Peyer's patch (tissue), 4 donors: ENCODE data around the gene OR4K5. TPM values are rescaled to one million over a fixed set of nuclear protein-coding genes. Genes with fewer than 3 reads are reported as not detected.

Source experiments
- DNase-seq, 3 donors: peaks; one replicate each; pipeline ENCODE4 v3.0.0-alpha.2; 2017 to 2019
- H3K27ac ChIP-seq, 4 donors: fragments of 200-600 bp; sonication (generic); one replicate each; pipeline ENCODE4 v1.5.1; 2016 to 2019
- H3K27me3 ChIP-seq, 2 donors: fragments of 200-600 bp; sonication (generic); one replicate each; pipeline ENCODE4 v1.5.1; 2019
- H3K36me3 ChIP-seq, 3 donors: fragments of 200-600 bp; sonication (generic); one replicate each; pipeline ENCODE4 v1.5.1; 2016 to 2019
- H3K4me1 ChIP-seq, 4 donors: fragments of 200-600 bp; sonication (generic); one replicate each; pipeline ENCODE4 v1.5.1; 2016 to 2019
- H3K4me3 ChIP-seq, 4 donors: fragments of 200-600 bp; sonication (generic); 1 replicate in 3 of 4; 2 replicates in 1 of 4; pipeline ENCODE4 v1.5.1; 2016 to 2019; ENCODE audit warnings: mild to moderate bottlenecking in 1 of 4
- H3K9me3 ChIP-seq, 4 donors: fragments of 200-600 bp; sonication (generic); one replicate each; pipeline ENCODE4 v1.5.1; 2016 to 2019; ENCODE audit warnings: mild to moderate bottlenecking in 1 of 4
- POLR2A ChIP-seq, 2 donors: fragments of 450-650 bp; IDR thresholded peaks; one replicate each; pipeline ENCODE4 v1.5.1; 2017; ENCODE audit warnings: antibody characterized with exemption in 2 of 2, mild to moderate bottlenecking in 2 of 2, moderate library complexity in 2 of 2
- total RNA-seq, 4 donors: library from RNA; depleted of rRNA; stranded (reverse); fragments of >200 nt; gene quantifications; one replicate each; pipeline ENCODE4 v1.1.0, GENCODE V29; 2016
- TF ChIP-seq, protein P1 (sequence below), 6 experiments: fragments of 450-650 bp in 4 of 6; fragments of 200-600 bp in 2 of 6; sonication (generic) in 1 of 6; IDR thresholded peaks; one replicate each; pipeline ENCODE4 v1.5.1; 2017 to 2019; ENCODE audit warnings: antibody characterized with exemption in 6 of 6, mild to moderate bottlenecking in 3 of 6, moderate library complexity in 1 of 6

OR4K5 gene, protein sequence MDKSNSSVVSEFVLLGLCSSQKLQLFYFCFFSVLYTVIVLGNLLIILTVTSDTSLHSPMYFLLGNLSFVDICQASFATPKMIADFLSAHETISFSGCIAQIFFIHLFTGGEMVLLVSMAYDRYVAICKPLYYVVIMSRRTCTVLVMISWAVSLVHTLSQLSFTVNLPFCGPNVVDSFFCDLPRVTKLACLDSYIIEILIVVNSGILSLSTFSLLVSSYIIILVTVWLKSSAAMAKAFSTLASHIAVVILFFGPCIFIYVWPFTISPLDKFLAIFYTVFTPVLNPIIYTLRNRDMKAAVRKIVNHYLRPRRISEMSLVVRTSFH
- not detected for total RNA-seq

DNA sequence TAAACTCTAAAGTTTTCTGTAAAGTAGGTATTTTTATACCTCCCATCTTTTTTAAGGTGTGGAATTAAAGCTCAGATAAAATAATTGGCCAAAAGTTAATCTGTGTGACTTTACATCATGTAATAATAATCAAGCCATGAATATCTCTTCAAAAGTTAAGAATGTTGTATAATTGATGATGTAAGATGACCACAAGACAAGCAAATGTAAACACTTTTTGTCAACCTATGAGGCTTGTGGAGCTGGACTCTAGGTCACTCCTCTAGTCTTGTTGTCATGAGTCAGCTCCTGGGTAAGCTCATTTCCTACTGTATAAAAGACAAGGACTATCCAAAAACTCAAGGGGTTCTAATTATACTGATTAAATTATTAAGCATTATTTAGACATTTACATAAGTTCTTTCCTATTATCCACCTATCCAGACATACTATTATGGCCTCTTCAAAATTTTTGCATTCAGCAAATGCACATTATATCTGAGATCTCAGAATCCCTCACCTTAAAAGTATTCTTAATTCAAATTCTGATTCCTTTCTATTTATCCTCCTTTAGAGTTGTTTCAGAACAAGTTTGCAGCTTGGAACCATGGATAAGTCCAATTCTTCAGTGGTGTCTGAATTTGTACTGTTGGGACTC is at the start of gene OR4K5:
TSS of gene OR4K5 (plus strand) at position 587 of the 637 bp plus-strand sequence. CDS start at position 587, 0 bp downstream.
- Histone ChIP-seq H3K27ac (no peak within 1 kb of the TSS), H3K4me3 (no peak within 1 kb of the TSS), H3K36me3 (no peaks in the 10 kb centered on the region), H3K4me1 (no peaks in the 10 kb centered on the region), H3K27me3 (no peaks in the 10 kb centered on the region), H3K9me3 (no peaks in the 10 kb centered on the region)
- DNase-seq = no peak
- TF ChIP-seq, protein P1, sequence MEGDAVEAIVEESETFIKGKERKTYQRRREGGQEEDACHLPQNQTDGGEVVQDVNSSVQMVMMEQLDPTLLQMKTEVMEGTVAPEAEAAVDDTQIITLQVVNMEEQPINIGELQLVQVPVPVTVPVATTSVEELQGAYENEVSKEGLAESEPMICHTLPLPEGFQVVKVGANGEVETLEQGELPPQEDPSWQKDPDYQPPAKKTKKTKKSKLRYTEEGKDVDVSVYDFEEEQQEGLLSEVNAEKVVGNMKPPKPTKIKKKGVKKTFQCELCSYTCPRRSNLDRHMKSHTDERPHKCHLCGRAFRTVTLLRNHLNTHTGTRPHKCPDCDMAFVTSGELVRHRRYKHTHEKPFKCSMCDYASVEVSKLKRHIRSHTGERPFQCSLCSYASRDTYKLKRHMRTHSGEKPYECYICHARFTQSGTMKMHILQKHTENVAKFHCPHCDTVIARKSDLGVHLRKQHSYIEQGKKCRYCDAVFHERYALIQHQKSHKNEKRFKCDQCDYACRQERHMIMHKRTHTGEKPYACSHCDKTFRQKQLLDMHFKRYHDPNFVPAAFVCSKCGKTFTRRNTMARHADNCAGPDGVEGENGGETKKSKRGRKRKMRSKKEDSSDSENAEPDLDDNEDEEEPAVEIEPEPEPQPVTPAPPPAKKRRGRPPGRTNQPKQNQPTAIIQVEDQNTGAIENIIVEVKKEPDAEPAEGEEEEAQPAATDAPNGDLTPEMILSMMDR (IDR thresholded peaks at IDR 0.05) = no peak
- no peak for TF ChIP-seq POLR2A (IDR thresholded peaks at IDR 0.05)

DNA sequence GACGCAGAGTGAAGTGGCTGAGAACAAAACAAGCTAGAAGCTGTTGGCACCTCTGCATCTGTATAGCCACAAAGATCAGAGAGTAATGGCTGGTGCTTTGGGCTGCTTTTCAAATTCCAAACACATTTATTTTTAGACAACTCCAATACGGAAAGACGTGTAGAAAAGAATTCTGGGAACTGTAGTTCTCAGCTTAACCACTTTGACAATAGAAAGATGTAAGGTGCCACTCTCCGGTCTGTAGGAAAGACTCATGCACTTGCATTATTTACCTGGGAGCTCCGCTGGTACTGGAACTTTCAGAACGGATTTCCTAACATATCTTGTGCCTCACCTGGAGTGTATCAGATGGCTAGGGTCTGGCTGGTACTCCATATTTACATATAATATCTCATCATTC is 47.2 kb upstream of the OR4K5 start:
- H3K4me1 ChIP-seq = no peaks in the 10 kb centered on the region
- no peaks in the 10 kb centered on the region for H3K9me3 ChIP-seq
- no peak overlapping the region for H3K27ac ChIP-seq
- no peaks in the 10 kb centered on the region for H3K27me3 ChIP-seq
- TF ChIP-seq, protein P1 (IDR thresholded peaks at IDR 0.05) = no peak
- TF ChIP-seq POLR2A (IDR thresholded peaks at IDR 0.05) = no peak
- DNase-seq = no peak
- no peaks in the 10 kb centered on the region for H3K36me3 ChIP-seq
- no peak overlapping the region for H3K4me3 ChIP-seq

DNA sequence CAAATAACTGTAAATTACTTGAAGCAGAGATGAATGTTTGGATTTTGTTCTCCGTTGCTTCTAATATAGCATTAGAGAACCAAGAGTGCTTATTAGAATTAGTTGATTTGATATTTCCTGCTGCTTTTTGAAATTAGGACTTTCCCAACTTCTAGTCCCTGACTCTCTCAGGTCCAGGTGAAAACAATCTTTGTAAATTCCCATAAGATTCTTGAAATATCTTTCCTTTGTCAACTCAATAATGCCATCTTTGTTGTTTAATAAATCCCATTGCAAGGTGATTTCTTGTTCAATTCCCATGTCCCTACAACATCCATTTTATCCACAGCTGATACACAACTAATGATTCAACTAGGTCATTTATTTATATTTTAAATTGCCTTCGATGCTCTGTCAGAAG is 45.6 kb upstream of the OR4K5 start, which contains the start of gene OR4K2:
TSS of gene OR4K2 (plus strand) at position 301 of the 400 bp plus-strand sequence. CDS start 1,126 bp downstream, outside the sequence.
- no peak for TF ChIP-seq POLR2A (IDR thresholded peaks at IDR 0.05)
- DNase-seq = no peak
- Histone ChIP-seq H3K27me3 (no peaks in the 10 kb centered on the region), H3K36me3 (no peaks in the 10 kb centered on the region), H3K27ac (no peak within 1 kb of the TSS), H3K9me3 (no peaks in the 10 kb centered on the region), H3K4me1 (no peaks in the 10 kb centered on the region), H3K4me3 (no peak within 1 kb of the TSS)

DNA sequence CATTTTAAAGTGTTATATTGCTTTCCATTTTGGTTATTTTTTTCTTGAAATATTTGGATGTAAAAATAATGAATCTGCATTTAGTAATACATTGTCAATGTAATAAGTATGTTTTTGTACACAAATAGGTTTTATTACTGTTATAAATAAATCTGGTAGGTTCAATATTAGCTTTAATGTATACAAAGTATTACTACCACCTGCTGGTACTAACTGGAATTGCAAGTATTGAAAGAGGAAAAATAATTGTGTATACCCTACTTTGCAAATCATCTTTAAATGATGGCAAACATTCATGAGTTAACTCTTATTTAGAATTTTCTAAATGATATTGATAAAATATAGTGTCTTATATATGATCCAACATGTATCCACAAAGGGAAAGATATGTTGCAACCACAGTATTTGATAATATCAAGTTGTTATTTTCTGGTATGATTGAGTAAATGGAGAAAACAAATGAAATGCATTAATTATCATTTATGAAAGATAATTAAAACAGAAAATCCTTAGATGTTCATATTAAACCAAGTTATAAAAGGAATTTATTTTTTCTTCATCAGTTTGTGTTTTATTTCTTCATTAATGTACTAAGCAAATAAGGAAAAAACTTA is 42.3 kb upstream of the OR4K5 start:
- H3K9me3 ChIP-seq = no peaks in the 10 kb centered on the region

DNA sequence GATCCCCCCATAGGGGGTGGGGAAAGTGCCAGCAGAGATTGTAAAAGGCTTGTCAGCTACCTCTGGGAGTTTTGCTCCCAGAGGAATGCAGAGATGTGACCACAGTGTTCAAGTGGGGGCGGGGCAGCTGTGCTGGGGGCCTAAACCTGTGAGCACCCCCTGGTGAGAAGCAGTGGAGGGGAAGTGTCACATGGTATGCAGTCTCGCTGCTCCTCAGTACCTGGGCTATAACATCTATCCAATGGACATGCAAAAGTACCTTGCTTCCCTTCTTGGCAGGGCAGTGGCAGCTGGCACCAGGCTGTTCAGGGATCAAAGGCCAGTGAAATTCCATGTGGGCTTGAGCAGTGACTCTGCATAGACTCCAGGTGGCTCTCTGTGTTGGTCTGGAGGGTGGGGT is 25.1 kb upstream of the OR4K5 start:
- H3K27ac ChIP-seq = no peak overlapping the region
- H3K27me3 ChIP-seq = no peaks in the 10 kb centered on the region
- H3K4me3 ChIP-seq = no peak overlapping the region
- H3K4me1 ChIP-seq = no peaks in the 10 kb centered on the region
- no peak for TF ChIP-seq POLR2A (IDR thresholded peaks at IDR 0.05)
- TF ChIP-seq, protein P1 (IDR thresholded peaks at IDR 0.05) = no peak
- no peak for DNase-seq
- H3K36me3 ChIP-seq = no peaks in the 10 kb centered on the region
- peaks cover 0 to 55% (median 7%) of the 10 kb centered on the region in 4 donors for H3K9me3 ChIP-seq

More for the DNA sequence above, 42.3 kb upstream of the OR4K5 start:
- Histone ChIP-seq H3K36me3 (no peaks in the 10 kb centered on the region), H3K4me1 (no peaks in the 10 kb centered on the region), H3K4me3 (no peak overlapping the region), H3K27ac (no peak overlapping the region), H3K27me3 (no peaks in the 10 kb centered on the region)
- no peak for DNase-seq
- TF ChIP-seq, protein P1 (IDR thresholded peaks at IDR 0.05) = peak in 4 of 6 experiments; percentile 34 to 51 (median 41)
- no peak for TF ChIP-seq POLR2A (IDR thresholded peaks at IDR 0.05)

DNA sequence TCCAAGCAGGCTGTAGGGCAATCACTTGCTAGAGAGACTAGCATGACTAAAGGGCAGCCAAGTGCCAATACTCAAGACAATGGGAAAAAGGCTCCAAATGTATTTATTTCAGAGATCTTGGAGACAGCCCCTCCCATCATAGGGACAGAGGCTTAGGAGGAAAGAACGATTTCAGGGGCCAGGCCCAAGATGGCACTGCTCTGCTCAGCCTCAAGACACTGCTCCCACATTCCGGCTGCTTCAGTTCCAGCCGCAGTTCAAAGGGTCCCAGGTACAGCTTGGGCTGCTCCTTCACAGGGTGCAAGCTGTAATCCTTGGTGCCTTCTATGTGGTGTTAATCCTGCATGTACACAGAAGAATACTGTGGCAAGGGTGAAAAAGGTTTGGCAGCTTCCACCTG is 19.4 kb upstream of the OR4K5 start:
- Histone ChIP-seq H3K9me3 (peaks cover 0 to 13% (median 1%) of the 10 kb centered on the region in 4 donors), H3K36me3 (no peaks in the 10 kb centered on the region), H3K4me1 (no peaks in the 10 kb centered on the region), H3K27me3 (no peaks in the 10 kb centered on the region), H3K27ac (no peak overlapping the region), H3K4me3 (no peak overlapping the region)
- no peak for TF ChIP-seq POLR2A (IDR thresholded peaks at IDR 0.05)
- TF ChIP-seq, protein P1 (IDR thresholded peaks at IDR 0.05) = no peak
- DNase-seq = no peak
